GM13976 (cell line): ENCODE data around the gene ARVCF.
"Not testable (repeated sequence)": the region's sequence is repeated elsewhere in the genome, so short reads cannot be mapped to it uniquely, and the experiment has no call there.

Experiments used
- DNase-seq: peaks from one replicate; pipeline ENCODE4 v3.0.0; 2012; ENCODE audit warnings: low spot score
- in situ Hi-C: fragments of 300-500 bp; cut with MboI; formaldehyde crosslinking; loops from one replicate; pipeline ENCODE4 v1.12.0; 2022; ENCODE audit warnings: low sequenced_read_pairs, mixed read lengths, inconsistent platforms; ENCODE audit not compliant: unreplicated experiment
- TF ChIP-seq, protein P1 (sequence below): IDR thresholded peaks from 2 replicates; pipeline ENCODE4 v1.5.1; 2012; ENCODE audit warnings: borderline replicate concordance, mild to moderate bottlenecking; ENCODE audit not compliant: insufficient read depth; ENCODE audit errors: extremely low read depth, missing control alignments, control extremely low read depth

The ARVCF gene

DNA sequence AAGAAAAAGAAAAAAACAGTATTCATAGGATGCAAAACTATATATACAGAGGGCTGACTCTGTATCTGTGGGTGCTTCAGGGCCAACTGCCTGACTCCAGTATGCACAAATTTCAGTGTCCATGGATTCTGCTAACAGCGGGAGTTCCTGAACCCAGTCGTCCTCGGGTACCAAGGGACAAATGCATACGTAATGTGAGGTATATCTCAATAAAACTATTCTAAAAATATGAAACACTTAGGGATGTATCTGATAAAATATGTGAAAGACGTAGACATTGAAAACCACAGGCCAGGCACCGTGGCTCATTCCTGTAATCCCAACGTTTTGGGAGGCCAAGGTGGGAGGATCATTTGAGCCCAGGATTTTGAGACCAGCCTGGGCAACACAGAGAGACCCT lies 88.9 kb downstream of the ARVCF start:
- in situ Hi-C loops = no loop called here
- peak; percentile 4 for DNase-seq
- TF ChIP-seq, protein P1, sequence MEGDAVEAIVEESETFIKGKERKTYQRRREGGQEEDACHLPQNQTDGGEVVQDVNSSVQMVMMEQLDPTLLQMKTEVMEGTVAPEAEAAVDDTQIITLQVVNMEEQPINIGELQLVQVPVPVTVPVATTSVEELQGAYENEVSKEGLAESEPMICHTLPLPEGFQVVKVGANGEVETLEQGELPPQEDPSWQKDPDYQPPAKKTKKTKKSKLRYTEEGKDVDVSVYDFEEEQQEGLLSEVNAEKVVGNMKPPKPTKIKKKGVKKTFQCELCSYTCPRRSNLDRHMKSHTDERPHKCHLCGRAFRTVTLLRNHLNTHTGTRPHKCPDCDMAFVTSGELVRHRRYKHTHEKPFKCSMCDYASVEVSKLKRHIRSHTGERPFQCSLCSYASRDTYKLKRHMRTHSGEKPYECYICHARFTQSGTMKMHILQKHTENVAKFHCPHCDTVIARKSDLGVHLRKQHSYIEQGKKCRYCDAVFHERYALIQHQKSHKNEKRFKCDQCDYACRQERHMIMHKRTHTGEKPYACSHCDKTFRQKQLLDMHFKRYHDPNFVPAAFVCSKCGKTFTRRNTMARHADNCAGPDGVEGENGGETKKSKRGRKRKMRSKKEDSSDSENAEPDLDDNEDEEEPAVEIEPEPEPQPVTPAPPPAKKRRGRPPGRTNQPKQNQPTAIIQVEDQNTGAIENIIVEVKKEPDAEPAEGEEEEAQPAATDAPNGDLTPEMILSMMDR = no peak

DNA sequence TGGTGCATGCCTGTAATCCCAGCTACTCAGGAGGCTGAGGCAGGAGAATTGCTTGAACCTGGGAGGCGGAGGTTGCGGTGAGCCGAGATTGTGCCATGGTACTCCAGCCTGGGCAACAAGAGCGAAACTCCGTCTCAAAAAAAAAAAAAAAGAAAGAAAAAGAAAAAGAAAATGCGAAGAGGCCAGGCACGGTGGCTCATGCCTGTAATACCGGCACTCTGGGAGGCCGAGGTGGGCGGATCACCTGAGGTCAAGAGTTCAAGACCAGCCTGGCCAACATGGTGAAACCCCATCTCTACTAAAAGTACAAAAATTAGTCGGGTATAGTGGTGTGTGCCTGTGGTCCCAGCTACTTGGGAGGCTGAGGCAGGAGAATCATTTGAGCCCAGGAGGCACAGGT lies 90.6 kb downstream of the ARVCF start:
- DNase-seq, in situ Hi-C loops: not testable (repeated sequence)

DNA sequence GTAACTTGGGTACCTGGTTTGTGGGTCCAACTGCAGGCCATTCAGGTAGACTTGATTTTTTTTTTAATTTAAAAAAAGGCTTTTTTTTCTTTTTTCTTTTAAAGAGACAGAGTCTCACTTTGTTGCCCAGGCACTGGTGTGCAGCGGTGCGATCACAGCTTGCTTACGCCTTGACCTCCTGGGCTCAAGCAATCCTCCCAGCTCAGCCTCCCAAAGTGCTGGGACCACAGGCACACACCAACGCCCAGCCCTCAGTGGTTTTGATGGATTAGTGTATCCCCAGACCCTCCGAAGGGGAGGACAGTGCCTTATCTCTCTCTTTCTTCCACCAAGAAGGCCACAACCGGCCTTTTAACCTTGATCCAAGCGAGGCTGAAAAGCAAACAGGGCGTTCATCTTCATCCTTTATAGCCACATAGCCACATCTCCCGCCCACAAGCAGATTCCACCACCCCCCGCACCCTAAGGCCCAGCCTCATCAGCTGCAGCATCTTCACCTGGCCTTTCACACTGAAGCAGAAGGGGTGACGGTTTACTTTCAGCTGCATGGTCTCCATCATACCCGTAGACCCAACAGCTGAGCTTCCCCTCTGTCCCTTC lies 92.6 kb downstream of the ARVCF start:
- in situ Hi-C loops = no loop called here
- TF ChIP-seq, protein P1 = no peak

DNA sequence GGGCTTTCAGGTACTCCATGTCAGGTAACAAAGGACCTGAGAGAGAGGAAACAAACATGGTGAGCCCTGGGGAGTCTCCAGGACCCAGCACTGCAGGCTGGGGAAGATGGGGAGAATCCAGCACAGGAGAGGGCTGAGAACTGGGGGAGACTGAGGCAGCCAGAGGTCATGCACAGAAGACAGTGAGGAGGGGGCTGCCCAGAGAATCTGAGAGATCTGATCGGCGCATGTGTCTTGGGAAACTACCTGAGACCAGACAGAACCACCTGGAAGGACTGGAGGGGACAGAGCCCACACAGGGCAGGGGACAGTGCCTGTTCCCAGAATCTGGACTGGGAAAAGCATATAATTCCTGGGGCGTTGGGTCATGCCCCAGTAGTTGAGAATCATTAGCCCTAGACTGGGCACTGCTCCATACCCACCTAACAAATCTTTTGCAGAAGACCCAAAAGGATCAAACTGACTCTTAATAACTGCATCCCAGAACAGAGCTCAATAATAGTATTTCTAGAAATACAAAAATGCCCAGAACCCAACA lies 95.0 kb downstream of the ARVCF start:
- in situ Hi-C loops = no loop called here
- TF ChIP-seq, protein P1 = no peak
- DNase-seq = peak; percentile 2

More for the DNA sequence above, 92.6 kb downstream of the ARVCF start:
- DNase-seq = peak; percentile 5
